H1 (cell line): Measurements from ENCODE around the gene MRPS27. TPM values are rescaled to one million over a fixed set of nuclear protein-coding genes. Genes with fewer than 3 reads are reported as not detected.

Experiments
- CTCF ChIA-PET: fragments of 300-600 bp; sonication (Branson Sonifier 250); formaldehyde crosslinking; loops from one replicate; lab custom pipeline; 2021; ENCODE audit not compliant: partially characterized antibody; lab: Charles Lee
- POLR2A ChIA-PET: fragments of 300-600 bp; sonication (Branson Sonifier 250); formaldehyde crosslinking; loops from one replicate; lab custom pipeline; 2021; ENCODE audit warnings: inconsistent platforms; ENCODE audit not compliant: partially characterized antibody; lab: Charles Lee
- DNase-seq, 2 experiments: peaks; one replicate each; pipeline versions ENCODE4 v3.0.0 to v3.0.0-alpha.2; 2010 to 2022; ENCODE audit warnings: low spot score in 2 of 2, low read depth in 1 of 2, mixed read lengths in 1 of 2
- FAIRE-seq: peaks from 2 replicates; lab custom pipeline; 2011; peaks lifted over from hg19 to GRCh38; lab: Jason Lieb, UNC
- H2AFZ ChIP-seq: 2 replicates; pipeline ENCODE4 v1.8.1; 2012; ENCODE audit warnings: low read length, inconsistent platforms
- H2AK5ac ChIP-seq: 2 replicates; pipeline ENCODE4 v1.6.1; 2013; ENCODE audit warnings: low read depth, low read length
- H2BK120ac ChIP-seq: replicated peaks from 2 replicates; pipeline ENCODE3; 2013; ENCODE audit warnings: low read depth, low read length, inconsistent platforms
- H2BK12ac ChIP-seq: 2 replicates; pipeline ENCODE4 v1.6.1; 2013; ENCODE audit warnings: low read depth, low read length
- H2BK15ac ChIP-seq: 2 replicates; pipeline ENCODE4 v1.6.1; 2013; ENCODE audit warnings: low read length
- H2BK20ac ChIP-seq: 2 replicates; pipeline ENCODE4 v1.6.1; 2013; ENCODE audit warnings: low read length
- H2BK5ac ChIP-seq: 2 replicates; pipeline ENCODE4 v1.6.1; 2013; ENCODE audit warnings: low read depth, low read length
- H3K14ac ChIP-seq: 2 replicates; pipeline ENCODE4 v1.6.1; 2013; ENCODE audit warnings: inconsistent platforms; ENCODE audit not compliant: insufficient read length
- H3K18ac ChIP-seq: 2 replicates; pipeline ENCODE4 v1.6.1; 2013; ENCODE audit warnings: low read length; ENCODE audit errors: extremely low read depth
- H3K23ac ChIP-seq: 2 replicates; pipeline ENCODE4 v1.6.1; 2013; ENCODE audit warnings: inconsistent platforms; ENCODE audit not compliant: insufficient read length
- H3K23me2 ChIP-seq: 2 replicates; pipeline ENCODE4 v1.6.1; 2013; ENCODE audit warnings: low read depth, low read length
- H3K27ac ChIP-seq: 2 replicates; pipeline ENCODE4 v1.6.1; 2011; ENCODE audit warnings: low read depth, low read length, inconsistent platforms
- H3K27me3 ChIP-seq, 4 experiments: replicated peaks in 1 of 4; 1 replicate in 1 of 4; 2 replicates in 3 of 4; pipeline versions ENCODE4 v1.6.1 to v1.8.1; 2011 to 2013; ENCODE audit warnings: low read length in 3 of 4, mild to moderate bottlenecking in 3 of 4, inconsistent platforms in 2 of 4, mixed read lengths in 2 of 4, moderate library complexity in 1 of 4; ENCODE audit not compliant: control insufficient read depth in 3 of 4, insufficient read depth in 3 of 4; ENCODE audit errors: extremely low read depth in 1 of 4
- H3K36me3 ChIP-seq, 4 experiments: 2 replicates each; pipeline versions ENCODE4 v1.6.1 to v1.8.1; 2011 to 2013; ENCODE audit warnings: mild to moderate bottlenecking in 4 of 4, low read length in 3 of 4, moderate library complexity in 2 of 4, control low read depth in 1 of 4, inconsistent platforms in 1 of 4; ENCODE audit not compliant: insufficient read depth in 4 of 4, control insufficient read depth in 2 of 4
- H3K4ac ChIP-seq: replicated peaks from 2 replicates; pipeline ENCODE3; 2013; ENCODE audit warnings: low read length, low read depth, mixed read lengths, inconsistent platforms; ENCODE audit not compliant: insufficient read length
- H3K4me1 ChIP-seq, 4 experiments: replicated peaks in 1 of 4; 1 replicate in 1 of 4; 2 replicates in 3 of 4; pipeline versions ENCODE4 v1.6.1 to v1.8.1; 2011 to 2013; ENCODE audit warnings: low read length in 3 of 4, inconsistent platforms in 2 of 4, mixed read lengths in 1 of 4; ENCODE audit not compliant: insufficient read depth in 4 of 4, control insufficient read depth in 3 of 4
- H3K4me2 ChIP-seq, 2 experiments: 2 replicates each; pipeline versions ENCODE4 v1.6.1 to v1.8.1; 2011 to 2013; ENCODE audit warnings: low read depth in 2 of 2, low read length in 2 of 2, control low read depth in 1 of 2, inconsistent platforms in 1 of 2, mild to moderate bottlenecking in 1 of 2; ENCODE audit not compliant: insufficient read depth in 1 of 2
- H3K4me3 ChIP-seq, 4 experiments: fragments of 200-600, 300-600 bp in 1 of 4; sonication (generic), shearing (Covaris generic), sonication (Bioruptor Twin) in 1 of 4; 2 replicates each; pipeline versions ENCODE4 v1.5.1 to v1.8.1; 2011 to 2016; ENCODE audit warnings: low read length in 4 of 4, low read depth in 3 of 4, control low read depth in 2 of 4, inconsistent platforms in 2 of 4, mild to moderate bottlenecking in 2 of 4, mixed read lengths in 1 of 4, moderate library complexity in 1 of 4; ENCODE audit not compliant: insufficient read depth in 2 of 4; ENCODE audit errors: extremely low read depth in 1 of 4
- H3K56ac ChIP-seq: replicated peaks from 2 replicates; pipeline ENCODE3; 2013; ENCODE audit warnings: low read depth, mild to moderate bottlenecking, mixed read lengths, low read length, inconsistent platforms; ENCODE audit not compliant: insufficient read length
- H3K79me1 ChIP-seq: 2 replicates; pipeline ENCODE4 v1.6.1; 2013; ENCODE audit warnings: low read depth, low read length, control low read depth
- H3K79me2 ChIP-seq, 2 experiments: 2 replicates each; pipeline versions ENCODE4 v1.6.1 to v1.8.1; 2012 to 2013; ENCODE audit warnings: low read length in 2 of 2, mild to moderate bottlenecking in 2 of 2, inconsistent platforms in 1 of 2; ENCODE audit not compliant: insufficient read depth in 2 of 2, control insufficient read depth in 1 of 2
- H3K9ac ChIP-seq, 4 experiments: replicated peaks in 1 of 4; 1 replicate in 1 of 4; 2 replicates in 3 of 4; pipeline versions ENCODE4 v1.6.1 to v1.8.1; 2011 to 2013; ENCODE audit warnings: low read depth in 3 of 4, low read length in 3 of 4, control low read depth in 2 of 4, mild to moderate bottlenecking in 2 of 4, moderate library complexity in 2 of 4, inconsistent platforms in 1 of 4; ENCODE audit errors: extremely low read depth in 1 of 4
- H3K9me3 ChIP-seq, 2 experiments: 2 replicates each; pipeline versions ENCODE4 v1.6.1 to v1.8.1; 2012 to 2013; ENCODE audit warnings: mild to moderate bottlenecking in 2 of 2, moderate library complexity in 2 of 2, control low read depth in 1 of 2, inconsistent platforms in 1 of 2, low read depth in 1 of 2, low read length in 1 of 2, mixed read lengths in 1 of 2; ENCODE audit not compliant: insufficient read depth in 2 of 2
- H4K20me1 ChIP-seq, 2 experiments: replicated peaks in 1 of 2; 2 replicates each; pipeline versions ENCODE3 to v1.8.1; 2011 to 2013; ENCODE audit warnings: inconsistent platforms in 2 of 2, low read length in 2 of 2, mild to moderate bottlenecking in 1 of 2; ENCODE audit not compliant: insufficient read depth in 2 of 2, control insufficient read depth in 1 of 2
- H4K5ac ChIP-seq: 2 replicates; pipeline ENCODE4 v1.6.1; 2013; ENCODE audit warnings: low read length, low read depth, mixed read lengths, inconsistent platforms; ENCODE audit not compliant: insufficient read length
- H4K8ac ChIP-seq: 2 replicates; pipeline ENCODE4 v1.8.0; 2013; ENCODE audit warnings: mild to moderate bottlenecking, moderate library complexity, low read length, inconsistent platforms; ENCODE audit not compliant: insufficient read depth; ENCODE audit errors: extremely low read depth
- H4K91ac ChIP-seq: replicated peaks from 2 replicates; pipeline ENCODE3; 2013; ENCODE audit warnings: low read length, mixed read lengths, inconsistent platforms; ENCODE audit not compliant: insufficient read length
- EZH2 ChIP-seq: fragments of 200-600 bp; sonication (generic); IDR thresholded peaks from 2 replicates; pipeline ENCODE4 v1.7.1; 2012; ENCODE audit warnings: low read depth, mild to moderate bottlenecking, moderate library complexity, low read length, inconsistent platforms; ENCODE audit not compliant: severe bottlenecking
- KDM5A ChIP-seq: fragments of 200-600 bp; IDR thresholded peaks from 2 replicates; pipeline ENCODE4 v1.7.1; 2012; ENCODE audit warnings: mild to moderate bottlenecking, low read length, inconsistent platforms, mixed read lengths
- SIX5 ChIP-seq: IDR thresholded peaks from 2 replicates; pipeline ENCODE4 v1.6.1; 2011; ENCODE audit warnings: mild to moderate bottlenecking, low read depth, low read length
- polyA plus RNA-seq, 7 experiments: library from polyadenylated mRNA; depleted of rRNA in 3 of 7; stranded (reverse) in 5 of 7; unstranded in 2 of 7; fragments of >200 nt in 5 of 7; fragments of 200-250 nt in 2 of 7; gene quantifications; 1 replicate in 5 of 7; 2 replicates in 1 of 7; 4 replicates in 1 of 7; pipeline versions ENCODE4 v1.2.1 to v1.2.3, GENCODE V29; 2011 to 2013; ENCODE audit warnings: missing spikeins in 2 of 7, mixed read lengths in 2 of 7
- total RNA-seq: library from RNA; stranded (reverse); fragmentation: NEBNext Ultra II Directional; extraction: Animal tissue kit (Norgen Biotek cat#: 25700); gene quantifications from 2 replicates; pipeline ENCODE4 v1.2.1, GENCODE V29; 2021

MRPS27 gene
- total and polyA plus RNA-seq, 2 of the 8 experiments (the other 6 are each of a cell fraction or from before 2014, with no cell fraction given) = 93.2 to 102 TPM

GRCh38 chr5:72267685-72268084 lies 52.4 kb downstream of the MRPS27 start:
- Histone ChIP-seq H3K4me3 (no peak overlapping the region), H3K23ac (no peak overlapping the region), H3K4ac (no peak overlapping the region), H2BK120ac (no peak overlapping the region), H3K79me2 (peaks cover 0 to 12% of the 10 kb centered on the region in 2 experiments; a peak in 2 of 4 replicates), H4K20me1 (no peaks in the 10 kb centered on the region), H2BK5ac (no peak overlapping the region), H3K4me2 (no peak overlapping the region), H2AK5ac (no peak overlapping the region), H3K18ac (no peak overlapping the region), H4K91ac (no peak overlapping the region), H4K5ac (no peak overlapping the region), H3K79me1 (peaks cover 4% of the 10 kb centered on the region), H2AFZ (no peak overlapping the region), H3K56ac (no peak overlapping the region), H2BK15ac (no peak overlapping the region), H3K27ac (no peak overlapping the region), H3K14ac (no peak overlapping the region), H3K23me2 (no peaks in the 10 kb centered on the region), H3K9me3 (no peaks in the 10 kb centered on the region), H3K9ac (no peak overlapping the region), H2BK12ac (no peak overlapping the region), H3K27me3 (no peaks in the 10 kb centered on the region), H2BK20ac (no peak overlapping the region), H3K36me3 (peaks cover 0 to 3% (median 0%) of the 10 kb centered on the region in 4 experiments; a peak in 1 of 8 replicates), H4K8ac (no peak overlapping the region), H3K4me1 (peaks cover 0 to 2% (median 0%) of the 10 kb centered on the region in 4 experiments; a peak in 1 of 7 replicates)
- ChIA-PET POLR2A (no interaction called here), CTCF (interaction anchor here (0.7 to 1.8 kb wide), 7 partner anchors 13 to 133 kb away, joined by 3 to 6 read pairs (median 4); partner anchors contain the start of genes MRPS27 and PTCD2)
- FAIRE-seq (no peak), DNase-seq (no peak)
- no peak for TF ChIP-seq SIX5
- TF ChIP-seq KDM5A = no peak
- no peak for TF ChIP-seq EZH2
